Tibial artery (tissue), 4 donors: ENCODE measurements around the gene RECK.
"Not testable (repeated sequence)": the region's sequence is repeated elsewhere in the genome, so short reads cannot be mapped to it uniquely, and the experiment has no call there.

Experiments
- DNase-seq, 2 donors: peaks; one replicate each; pipeline ENCODE4 v3.0.0-alpha.2; 2019
- H3K27ac ChIP-seq, 2 donors: fragments of 200-600 bp; sonication (generic) in 1 of 2; 1 replicate in 1 of 2; 2 replicates in 1 of 2; pipeline ENCODE4 v1.5.1; 2018 to 2019; ENCODE audit warnings: mild to moderate bottlenecking in 1 of 2
- H3K27me3 ChIP-seq, 2 donors: fragments of 200-600 bp; sonication (generic) in 1 of 2; one replicate each; pipeline versions ENCODE4 v1.5.1 to v1.6.0; 2016 to 2019
- H3K36me3 ChIP-seq, 3 donors: fragments of 200-600 bp; sonication (generic) in 2 of 3; one replicate each; pipeline ENCODE4 v1.5.1; 2016 to 2019; ENCODE audit warnings: mild to moderate bottlenecking in 2 of 3
- H3K4me1 ChIP-seq, 4 donors: fragments of 200-600 bp; sonication (generic) in 2 of 4; 1 replicate in 3 of 4; 2 replicates in 1 of 4; pipeline ENCODE4 v1.5.1; 2016 to 2019
- H3K4me3 ChIP-seq, 2 donors: fragments of 200-600 bp; sonication (generic) in 1 of 2; 1 replicate in 1 of 2; 2 replicates in 1 of 2; pipeline ENCODE4 v1.5.1; 2018 to 2019; ENCODE audit warnings: mild to moderate bottlenecking in 2 of 2
- H3K9me3 ChIP-seq, 3 donors: fragments of 200-600 bp; sonication (generic) in 1 of 3; one replicate each; pipeline ENCODE4 v1.5.1; 2016 to 2019
- intact Hi-C: fragments of 100-400 bp; cut with DNase I; formaldehyde crosslinking; loops from one replicate; pipeline ENCODE4 v1.15.0; 2023; ENCODE audit warnings: low total_unique reads
- TF ChIP-seq, protein P1 (sequence below), 2 experiments: fragments of 200-600 bp in 1 of 2; fragments of 450-650 bp in 1 of 2; IDR thresholded peaks; one replicate each; pipeline ENCODE4 v1.5.1; 2017 to 2019; ENCODE audit warnings: antibody characterized with exemption in 2 of 2, mild to moderate bottlenecking in 1 of 2, moderate library complexity in 1 of 2

RECK gene

GRCh38 chr9:35996358-35996970, 40.2 kb upstream of the RECK start:
- H3K27ac ChIP-seq = no peak overlapping the region
- intact Hi-C loops = no loop called here
- no peaks in the 10 kb centered on the region for H3K36me3 ChIP-seq
- H3K9me3 ChIP-seq = peaks cover 0 to 6% (median 0%) of the 10 kb centered on the region in 3 donors
- peaks cover 0 to 10% of the 10 kb centered on the region in 2 donors for H3K27me3 ChIP-seq
- no peak for DNase-seq
- H3K4me1 ChIP-seq = no peaks in the 10 kb centered on the region
- TF ChIP-seq, protein P1, sequence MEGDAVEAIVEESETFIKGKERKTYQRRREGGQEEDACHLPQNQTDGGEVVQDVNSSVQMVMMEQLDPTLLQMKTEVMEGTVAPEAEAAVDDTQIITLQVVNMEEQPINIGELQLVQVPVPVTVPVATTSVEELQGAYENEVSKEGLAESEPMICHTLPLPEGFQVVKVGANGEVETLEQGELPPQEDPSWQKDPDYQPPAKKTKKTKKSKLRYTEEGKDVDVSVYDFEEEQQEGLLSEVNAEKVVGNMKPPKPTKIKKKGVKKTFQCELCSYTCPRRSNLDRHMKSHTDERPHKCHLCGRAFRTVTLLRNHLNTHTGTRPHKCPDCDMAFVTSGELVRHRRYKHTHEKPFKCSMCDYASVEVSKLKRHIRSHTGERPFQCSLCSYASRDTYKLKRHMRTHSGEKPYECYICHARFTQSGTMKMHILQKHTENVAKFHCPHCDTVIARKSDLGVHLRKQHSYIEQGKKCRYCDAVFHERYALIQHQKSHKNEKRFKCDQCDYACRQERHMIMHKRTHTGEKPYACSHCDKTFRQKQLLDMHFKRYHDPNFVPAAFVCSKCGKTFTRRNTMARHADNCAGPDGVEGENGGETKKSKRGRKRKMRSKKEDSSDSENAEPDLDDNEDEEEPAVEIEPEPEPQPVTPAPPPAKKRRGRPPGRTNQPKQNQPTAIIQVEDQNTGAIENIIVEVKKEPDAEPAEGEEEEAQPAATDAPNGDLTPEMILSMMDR (IDR thresholded peaks at IDR 0.05) = no peak
- H3K4me3 ChIP-seq = no peak overlapping the region

DNA sequence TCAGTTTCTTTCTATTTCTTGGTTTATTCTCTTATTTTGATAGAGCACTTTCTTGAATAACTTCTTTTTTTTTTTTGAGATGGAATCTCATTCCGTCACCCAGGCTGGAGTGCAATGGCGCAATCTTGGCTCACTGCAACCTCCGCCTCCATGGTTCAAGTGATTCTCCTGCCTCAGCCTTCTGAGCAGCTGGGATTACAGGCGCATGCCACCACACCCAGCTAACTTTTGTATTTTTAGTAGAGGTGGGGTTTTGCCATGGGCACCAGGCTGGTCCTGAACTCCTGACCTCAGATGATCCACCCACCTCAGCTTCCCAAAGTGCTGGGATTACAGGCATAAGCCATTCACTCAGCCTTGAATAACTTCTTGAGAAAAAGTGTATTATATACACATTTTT, 39.7 kb upstream of the RECK start:
- H3K27me3 ChIP-seq, H3K27ac ChIP-seq, H3K9me3 ChIP-seq, intact Hi-C loops, H3K4me3 ChIP-seq, H3K4me1 ChIP-seq, H3K36me3 ChIP-seq, DNase-seq: not testable (repeated sequence)

DNA sequence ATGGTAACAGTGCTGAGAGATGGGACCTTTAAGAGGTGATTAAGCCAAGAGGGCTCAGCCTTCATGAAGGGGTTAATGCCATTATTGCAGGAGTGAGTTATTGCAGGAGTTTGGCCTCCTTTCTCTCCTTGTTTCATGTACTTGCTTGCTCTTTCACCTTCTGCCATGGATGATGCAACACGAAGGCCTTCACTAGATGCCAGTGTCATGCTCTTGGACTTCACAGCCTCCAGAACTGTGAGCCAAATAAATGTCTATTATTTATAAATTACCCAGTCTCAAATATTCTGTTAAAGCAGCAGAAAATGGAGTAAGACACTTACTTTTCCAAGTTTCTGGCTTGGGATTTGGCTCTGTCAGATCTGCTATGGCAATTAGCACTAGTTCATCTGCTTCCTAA, 38.4 kb upstream of the RECK start:
- Histone ChIP-seq H3K9me3 (peaks cover 0 to 6% (median 0%) of the 10 kb centered on the region in 3 donors), H3K27me3 (peaks cover 0 to 9% of the 10 kb centered on the region in 2 donors), H3K36me3 (no peaks in the 10 kb centered on the region), H3K4me1 (no peaks in the 10 kb centered on the region), H3K27ac (no peak overlapping the region), H3K4me3 (no peak overlapping the region)
- intact Hi-C loops = no loop called here
- TF ChIP-seq, protein P1 (IDR thresholded peaks at IDR 0.05) = no peak
- no peak for DNase-seq

DNA sequence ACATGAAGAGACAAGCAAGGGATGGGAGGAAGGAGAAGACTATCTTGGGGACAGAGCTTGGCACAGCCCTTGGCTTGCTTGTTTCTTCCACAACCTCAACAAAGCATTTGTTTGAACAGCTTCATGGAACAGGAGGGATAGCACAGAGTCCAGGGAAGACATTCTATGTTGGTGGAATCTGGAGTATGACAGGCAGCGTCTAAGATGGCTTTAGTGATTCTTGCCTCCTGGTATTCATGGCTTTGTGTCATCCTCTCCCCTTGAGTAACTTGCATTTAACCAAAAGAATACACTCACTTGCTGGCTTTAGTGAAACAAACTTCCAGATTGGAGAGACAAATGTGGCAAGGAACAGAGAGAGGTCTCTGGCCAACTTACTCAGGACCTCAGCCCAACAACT, 30.8 kb upstream of the RECK start:
- H3K9me3 ChIP-seq = peaks cover 0 to 7% (median 3%) of the 10 kb centered on the region in 3 donors
- TF ChIP-seq, protein P1 (IDR thresholded peaks at IDR 0.05) = no peak
- no peaks in the 10 kb centered on the region for H3K4me1 ChIP-seq
- no peak for DNase-seq
- intact Hi-C loops = no loop called here
- H3K36me3 ChIP-seq = no peaks in the 10 kb centered on the region
- no peak overlapping the region for H3K4me3 ChIP-seq
- no peak overlapping the region for H3K27ac ChIP-seq
- H3K27me3 ChIP-seq = peaks cover 0 to 11% of the 10 kb centered on the region in 2 donors

GRCh38 chr9:36006549-36007315, 30.0 kb upstream of the RECK start:
- H3K27ac ChIP-seq = no peak overlapping the region
- H3K36me3 ChIP-seq = no peaks in the 10 kb centered on the region
- TF ChIP-seq, protein P1 (IDR thresholded peaks at IDR 0.05) = no peak
- H3K4me3 ChIP-seq = no peak overlapping the region
- H3K9me3 ChIP-seq = peaks cover 0 to 7% (median 3%) of the 10 kb centered on the region in 3 donors
- H3K27me3 ChIP-seq = peaks cover 0 to 11% of the 10 kb centered on the region in 2 donors
- no peaks in the 10 kb centered on the region for H3K4me1 ChIP-seq
- DNase-seq = no peak
- intact Hi-C loops = no loop called here

GRCh38 chr9:36007316-36007708, 29.4 kb upstream of the RECK start:
- Histone ChIP-seq H3K4me3 (no peak overlapping the region), H3K36me3 (no peaks in the 10 kb centered on the region), H3K27me3 (peaks cover 0 to 11% of the 10 kb centered on the region in 2 donors), H3K4me1 (no peaks in the 10 kb centered on the region), H3K27ac (no peak overlapping the region), H3K9me3 (peaks cover 0 to 7% (median 3%) of the 10 kb centered on the region in 3 donors)
- TF ChIP-seq, protein P1 (IDR thresholded peaks at IDR 0.05) = no peak
- intact Hi-C loops = no loop called here
- DNase-seq = no peak
